MM.1S (cell line): Measurements from ENCODE around the gene STK32C.

ENCODE experiments used
- DNase-seq: peaks from one replicate; pipeline ENCODE4 v3.0.0-alpha.2; 2015
- H2AFZ ChIP-seq: fragments of 300-600 bp; sonication (generic); 2 replicates; pipeline ENCODE4 v1.6.0; 2016; ENCODE audit warnings: antibody characterized with exemption, low read length
- H3F3A ChIP-seq: fragments of 300-600 bp; sonication (generic); 2 replicates; pipeline ENCODE4 v1.6.1; 2016; ENCODE audit warnings: mild to moderate bottlenecking, antibody characterized with exemption, low read length, moderate library complexity, mixed read lengths; ENCODE audit not compliant: insufficient read depth
- H3K27ac ChIP-seq: fragments of 300-600 bp; sonication (generic); 2 replicates; pipeline ENCODE4 v1.5.1; 2016; ENCODE audit warnings: mild to moderate bottlenecking, low read length
- H3K27me3 ChIP-seq: fragments of 300-600 bp; sonication (generic); replicated peaks from 2 replicates; pipeline ENCODE4 v1.6.0; 2016; ENCODE audit warnings: low read length; ENCODE audit not compliant: insufficient read depth
- H3K36me3 ChIP-seq: fragments of 300-600 bp; sonication (generic); replicated peaks from 2 replicates; pipeline ENCODE4 v1.6.1; 2016; ENCODE audit warnings: mild to moderate bottlenecking, low read length, mixed read lengths; ENCODE audit not compliant: insufficient read depth
- H3K4me1 ChIP-seq: fragments of 300-600 bp; sonication (generic); 2 replicates; pipeline ENCODE4 v1.6.1; 2016; ENCODE audit warnings: low read length, mixed read lengths
- H3K4me2 ChIP-seq: fragments of 300-600 bp; sonication (generic); 2 replicates; pipeline ENCODE4 v1.6.0; 2016; ENCODE audit warnings: low read depth, low read length
- H3K4me3 ChIP-seq: fragments of 300-600 bp; sonication (generic); 2 replicates; pipeline ENCODE4 v1.5.1; 2016; ENCODE audit warnings: low read length, mixed read lengths
- H3K79me2 ChIP-seq: fragments of 300-600 bp; sonication (generic); 2 replicates; pipeline ENCODE4 v1.6.1; 2016; ENCODE audit warnings: mixed run types, low read length, mixed read lengths
- H3K9ac ChIP-seq: fragments of 300-600 bp; sonication (generic); 2 replicates; pipeline ENCODE4 v1.6.1; 2016; ENCODE audit warnings: low read length, mixed read lengths
- H3K9me2 ChIP-seq: fragments of 300-600 bp; sonication (generic); replicated peaks from 2 replicates; pipeline ENCODE4 v1.6.1; 2016; ENCODE audit warnings: mild to moderate bottlenecking, low read length, mixed read lengths; ENCODE audit not compliant: insufficient read depth
- H3K9me3 ChIP-seq: fragments of 300-600 bp; sonication (generic); replicated peaks from 2 replicates; pipeline ENCODE4 v1.6.1; 2016; ENCODE audit warnings: mild to moderate bottlenecking, low read length, mixed read lengths; ENCODE audit not compliant: insufficient read depth
- H4K20me1 ChIP-seq: fragments of 300-600 bp; sonication (generic); 2 replicates; pipeline ENCODE4 v1.6.1; 2016; ENCODE audit warnings: mild to moderate bottlenecking, low read length, moderate library complexity, mixed read lengths; ENCODE audit not compliant: insufficient read depth
- CTCF ChIP-seq: fragments of 300-600 bp; sonication (generic); IDR thresholded peaks from 2 replicates; pipeline ENCODE4 v1.5.1; 2016; ENCODE audit warnings: antibody characterized with exemption, low read length, mixed read lengths
- EZH2 ChIP-seq: fragments of 300-600 bp; sonication (generic); optimal IDR thresholded peaks from 2 replicates; pipeline ENCODE3; 2017; ENCODE audit warnings: low read depth, mild to moderate bottlenecking, antibody characterized with exemption, low read length, mixed read lengths
- EZH2phosphoT487 ChIP-seq: fragments of 300-600 bp; sonication (generic); IDR thresholded peaks from 2 replicates; pipeline ENCODE4 v1.6.1; 2018; ENCODE audit warnings: antibody characterized with exemption, low read length

Gene STK32C

DNA sequence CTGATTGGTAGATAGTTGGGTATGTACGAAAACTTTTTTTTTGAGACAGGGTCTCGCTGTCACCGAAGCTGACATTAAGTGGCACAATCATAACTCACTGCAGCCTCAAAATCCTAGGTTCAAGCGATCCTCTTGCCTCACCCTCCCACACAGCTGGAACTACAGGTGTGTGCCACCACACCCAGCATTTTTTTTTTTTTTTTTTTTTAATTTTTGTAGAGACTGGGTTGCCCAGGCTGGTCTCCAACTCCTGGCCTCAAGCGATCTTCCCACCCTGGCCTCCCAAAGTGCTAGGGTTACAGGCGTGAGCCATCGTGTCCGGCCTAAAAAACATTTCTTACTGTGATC is 22.7 kb upstream of the STK32C start:
- DNase-seq, result no peak
- H3K9ac ChIP-seq, result no peak overlapping the region
- peaks cover 6% of the 10 kb centered on the region; the same call in 1 of the 2 replicates for H3K4me1 ChIP-seq
- H3K9me3 ChIP-seq, result no peaks in the 10 kb centered on the region
- H3F3A ChIP-seq, result peaks cover 4% of the 10 kb centered on the region
- TF ChIP-seq EZH2phosphoT487 (no peak), CTCF (no peak), EZH2 (no peak)
- peaks cover 29% of the 10 kb centered on the region for H3K79me2 ChIP-seq
- H3K36me3 ChIP-seq, result no peaks in the 10 kb centered on the region
- no peak overlapping the region for H2AFZ ChIP-seq
- no peaks in the 10 kb centered on the region for H3K27me3 ChIP-seq
- H3K4me3 ChIP-seq, result peak overlapping the region; percentile 100; the same call in 1 of the 2 replicates
- peak overlapping the region; percentile 91; the same call in 1 of the 2 replicates for H3K4me2 ChIP-seq
- H3K9me2 ChIP-seq, result no peaks in the 10 kb centered on the region
- H4K20me1 ChIP-seq, result no peaks in the 10 kb centered on the region
- no peak overlapping the region; the same call in 1 of the 2 replicates for H3K27ac ChIP-seq

GRCh38 chr10:132329565-132330485 is 22.1 kb upstream of the STK32C start:
- Histone ChIP-seq H3K27ac (peak overlapping the region; percentile 37; the same call in 1 of the 2 replicates), H3K27me3 (no peaks in the 10 kb centered on the region), H3K79me2 (peaks cover 29% of the 10 kb centered on the region), H3K9me2 (no peaks in the 10 kb centered on the region), H3K9me3 (no peaks in the 10 kb centered on the region), H3K9ac (no peak overlapping the region), H3F3A (peaks cover 4% of the 10 kb centered on the region), H3K36me3 (no peaks in the 10 kb centered on the region), H2AFZ (no peak overlapping the region), H3K4me1 (peaks cover 6% of the 10 kb centered on the region; the same call in 1 of the 2 replicates), H4K20me1 (no peaks in the 10 kb centered on the region), H3K4me3 (peak overlapping the region; percentile 100; the same call in 1 of the 2 replicates), H3K4me2 (peak overlapping the region; percentile 91; the same call in 1 of the 2 replicates)
- TF ChIP-seq EZH2phosphoT487, result no peak
- TF ChIP-seq EZH2, result no peak
- TF ChIP-seq CTCF, result no peak
- DNase-seq, result peak; percentile 28

DNA sequence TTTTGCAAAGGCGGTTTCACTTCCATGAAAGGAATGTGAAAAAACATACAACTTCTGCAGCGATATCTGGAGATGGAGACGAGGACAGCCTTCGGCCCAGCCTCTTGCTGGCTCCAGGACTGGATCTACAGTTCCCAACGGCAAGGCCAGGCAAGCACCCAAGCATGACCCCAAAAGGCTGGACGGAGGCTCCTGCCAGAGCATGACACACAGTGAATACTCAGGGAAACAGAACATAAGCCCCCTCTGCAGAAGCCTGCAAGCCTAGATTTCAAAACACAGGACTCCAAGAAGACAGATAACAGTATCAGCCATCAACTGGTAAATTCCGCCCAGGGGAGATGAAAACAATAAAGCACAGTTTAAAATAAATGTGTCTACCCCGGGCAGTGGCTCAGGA is 21.0 kb upstream of the STK32C start:
- Histone ChIP-seq H3K9me3 (no peaks in the 10 kb centered on the region), H3K27me3 (no peaks in the 10 kb centered on the region), H3K9ac (no peak overlapping the region), H3K36me3 (no peaks in the 10 kb centered on the region), H3K4me3 (no peak overlapping the region), H3F3A (peaks cover 4% of the 10 kb centered on the region), H3K4me2 (no peak overlapping the region), H3K27ac (no peak overlapping the region), H3K9me2 (no peaks in the 10 kb centered on the region), H2AFZ (no peak overlapping the region), H3K4me1 (peaks cover 6% of the 10 kb centered on the region; the same call in 1 of the 2 replicates), H3K79me2 (peaks cover 29% of the 10 kb centered on the region), H4K20me1 (no peaks in the 10 kb centered on the region)
- no peak for TF ChIP-seq CTCF
- TF ChIP-seq EZH2, result no peak
- TF ChIP-seq EZH2phosphoT487, result no peak
- no peak for DNase-seq
